Mesothelial cell of epicardium (in vitro differentiated cells): ENCODE measurements around the gene C11orf97. TPM values are rescaled to one million over a fixed set of nuclear protein-coding genes. Genes with fewer than 3 reads are reported as not detected.

Experiments used
- DNase-seq, 2 experiments: peaks; one replicate each; pipeline ENCODE4 v3.0.0; 2021; ENCODE audit warnings: low spot score in 2 of 2; ENCODE audit not compliant: unreplicated experiment in 2 of 2
- H3K27ac Mint-ChIP-seq: 2 replicates; pipeline ENCODE4 v1.8.0; 2021; ENCODE audit warnings: mixed read lengths
- H3K27me3 Mint-ChIP-seq: 2 replicates; pipeline ENCODE4 v1.8.0; 2021; ENCODE audit warnings: low read depth, mixed read lengths
- H3K36me3 Mint-ChIP-seq: 2 replicates; pipeline ENCODE4 v1.8.0; 2021; ENCODE audit warnings: mixed read lengths
- H3K4me1 Mint-ChIP-seq: 2 replicates; pipeline ENCODE4 v1.8.0; 2021; ENCODE audit warnings: mixed read lengths
- H3K4me3 Mint-ChIP-seq: 2 replicates; pipeline ENCODE4 v1.8.0; 2021; ENCODE audit warnings: mild to moderate bottlenecking, moderate library complexity, mixed read lengths
- H3K9me3 Mint-ChIP-seq: 2 replicates; pipeline ENCODE4 v1.8.0; 2021; ENCODE audit warnings: mixed read lengths
- total RNA-seq: library from RNA; stranded (reverse); gene quantifications from 3 replicates; pipeline ENCODE4 v1.2.1, GENCODE V29; 2021
- TF ChIP-seq, protein P1 (sequence below): fragments of 200-600 bp; sonication (generic); IDR thresholded peaks from one replicate; pipeline ENCODE4 v1.5.0; 2021; ENCODE audit warnings: antibody characterized with exemption; ENCODE audit not compliant: unreplicated experiment

The C11orf97 gene
- total RNA-seq, 1 donor from 2014 or later = not detected

DNA sequence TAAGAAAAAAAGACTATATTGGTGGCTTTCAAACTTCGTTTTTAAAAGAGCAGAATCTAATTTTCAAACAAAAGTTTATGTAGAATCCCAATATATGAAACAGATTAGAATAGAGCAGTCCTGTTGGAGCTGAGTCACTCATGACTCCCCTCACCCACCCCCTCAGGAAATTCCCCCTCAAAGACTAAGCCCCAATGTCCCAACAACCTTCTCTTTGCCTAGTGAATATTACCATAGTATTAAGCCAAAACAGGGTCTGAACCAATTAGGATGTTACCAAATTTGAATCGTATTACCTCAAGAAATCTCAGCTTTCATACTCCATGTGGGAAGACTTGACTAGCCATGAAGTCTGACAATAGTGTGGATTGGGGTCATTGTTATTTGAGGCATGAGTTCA lies 47.1 kb downstream of the C11orf97 start:
- TF ChIP-seq, protein P1, sequence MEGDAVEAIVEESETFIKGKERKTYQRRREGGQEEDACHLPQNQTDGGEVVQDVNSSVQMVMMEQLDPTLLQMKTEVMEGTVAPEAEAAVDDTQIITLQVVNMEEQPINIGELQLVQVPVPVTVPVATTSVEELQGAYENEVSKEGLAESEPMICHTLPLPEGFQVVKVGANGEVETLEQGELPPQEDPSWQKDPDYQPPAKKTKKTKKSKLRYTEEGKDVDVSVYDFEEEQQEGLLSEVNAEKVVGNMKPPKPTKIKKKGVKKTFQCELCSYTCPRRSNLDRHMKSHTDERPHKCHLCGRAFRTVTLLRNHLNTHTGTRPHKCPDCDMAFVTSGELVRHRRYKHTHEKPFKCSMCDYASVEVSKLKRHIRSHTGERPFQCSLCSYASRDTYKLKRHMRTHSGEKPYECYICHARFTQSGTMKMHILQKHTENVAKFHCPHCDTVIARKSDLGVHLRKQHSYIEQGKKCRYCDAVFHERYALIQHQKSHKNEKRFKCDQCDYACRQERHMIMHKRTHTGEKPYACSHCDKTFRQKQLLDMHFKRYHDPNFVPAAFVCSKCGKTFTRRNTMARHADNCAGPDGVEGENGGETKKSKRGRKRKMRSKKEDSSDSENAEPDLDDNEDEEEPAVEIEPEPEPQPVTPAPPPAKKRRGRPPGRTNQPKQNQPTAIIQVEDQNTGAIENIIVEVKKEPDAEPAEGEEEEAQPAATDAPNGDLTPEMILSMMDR = no peak
- Mint-ChIP-seq H3K9me3 (no peaks in the 10 kb centered on the region), H3K36me3 (no peaks in the 10 kb centered on the region), H3K4me1 (peaks cover 27% of the 10 kb centered on the region), H3K27ac (no peak overlapping the region), H3K27me3 (no peaks in the 10 kb centered on the region), H3K4me3 (no peak overlapping the region)
- no peak for DNase-seq

DNA sequence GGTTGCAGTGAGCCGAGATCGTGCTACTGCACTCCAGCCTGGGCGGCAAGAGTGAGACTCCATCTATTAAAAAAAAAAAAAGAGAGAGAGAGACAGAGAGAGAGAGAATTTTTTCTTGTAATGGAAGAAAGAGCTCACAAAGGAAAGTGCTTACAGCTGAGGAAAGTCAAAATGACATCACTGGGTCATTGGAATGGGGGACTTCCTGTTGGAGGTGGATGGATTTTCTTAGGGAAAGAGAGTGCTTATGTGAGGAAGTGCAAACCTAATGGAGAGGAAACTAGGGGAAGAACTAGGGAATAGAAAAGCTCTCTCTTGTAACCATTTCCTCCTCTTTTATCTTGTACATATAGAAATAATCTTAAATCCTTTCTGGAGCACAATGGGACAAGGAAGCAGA lies 48.6 kb downstream of the C11orf97 start:
- H3K9me3 Mint-ChIP-seq = no peaks in the 10 kb centered on the region
- H3K4me1 Mint-ChIP-seq = peaks cover 24% of the 10 kb centered on the region
- DNase-seq = no peak
- H3K4me3 Mint-ChIP-seq = no peak overlapping the region
- no peak overlapping the region for H3K27ac Mint-ChIP-seq
- H3K36me3 Mint-ChIP-seq = no peaks in the 10 kb centered on the region
- H3K27me3 Mint-ChIP-seq = no peaks in the 10 kb centered on the region
- TF ChIP-seq, protein P1 = no peak

DNA sequence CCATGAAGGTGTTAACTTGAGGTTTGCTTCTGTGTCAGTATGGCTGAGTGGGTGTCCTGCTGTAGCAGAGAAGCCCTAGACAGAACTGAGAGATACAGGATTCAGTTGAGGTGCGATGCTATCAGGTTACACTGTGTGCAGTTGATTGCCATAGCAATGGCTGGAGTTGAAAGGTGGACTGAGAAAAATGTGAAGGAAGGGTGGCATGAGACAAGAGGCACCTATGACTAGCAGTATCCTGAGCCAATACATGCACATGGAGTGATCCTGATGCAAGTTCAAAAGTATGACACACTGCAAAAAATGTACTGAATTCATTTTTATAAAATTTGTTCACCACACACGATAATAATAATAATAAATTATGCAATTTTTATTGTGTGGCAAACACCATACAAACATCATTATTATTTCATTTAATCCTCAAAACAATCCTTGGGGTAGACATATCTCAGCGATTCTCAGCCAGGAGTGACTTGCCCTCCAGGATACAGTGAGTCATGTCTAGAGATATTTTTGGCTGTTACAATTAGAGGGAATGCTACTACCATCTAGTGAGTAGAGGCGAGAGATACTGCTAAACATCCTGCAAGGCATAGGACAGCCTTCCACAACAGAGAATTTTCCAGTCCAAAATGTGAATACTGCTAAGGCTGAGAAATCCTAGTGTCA lies 51.1 kb downstream of the C11orf97 start:
- H3K27me3 Mint-ChIP-seq = no peaks in the 10 kb centered on the region
- H3K4me1 Mint-ChIP-seq = peaks cover 8% of the 10 kb centered on the region
- no peaks in the 10 kb centered on the region for H3K36me3 Mint-ChIP-seq
- TF ChIP-seq, protein P1 = no peak
- H3K9me3 Mint-ChIP-seq = no peaks in the 10 kb centered on the region
- DNase-seq = no peak
- no peak overlapping the region for H3K4me3 Mint-ChIP-seq
- peak overlapping the region; percentile 3 for H3K27ac Mint-ChIP-seq

DNA sequence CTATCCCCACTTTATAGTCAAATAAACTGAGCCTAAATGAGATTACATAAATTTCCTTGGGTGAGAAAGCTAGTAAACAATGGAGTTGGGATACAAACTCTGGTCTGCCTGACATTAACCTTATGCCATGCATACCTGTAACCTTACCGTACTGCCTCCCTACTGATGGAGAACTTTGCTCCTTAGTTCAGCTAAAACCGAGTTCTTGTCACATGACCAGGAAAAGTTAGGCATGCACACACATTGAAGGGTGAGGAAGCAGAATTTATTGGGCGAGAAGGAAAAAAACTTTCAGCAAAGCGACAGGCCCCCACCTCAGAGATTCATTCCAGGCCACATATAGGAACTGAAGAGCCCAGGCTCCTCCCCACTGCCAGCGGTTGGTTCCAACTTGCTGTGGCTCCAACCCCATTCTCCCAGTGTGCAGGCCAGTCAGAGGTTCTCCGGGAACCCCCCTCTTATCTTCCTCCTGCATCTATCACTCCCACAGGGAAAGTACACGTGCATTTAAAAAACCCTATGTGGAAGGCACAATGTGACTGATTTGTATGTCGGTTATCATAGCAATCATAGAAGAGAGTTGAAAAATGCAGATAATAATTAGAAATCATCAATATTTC lies 51.7 kb downstream of the C11orf97 start:
- H3K4me1 Mint-ChIP-seq = peaks cover 8% of the 10 kb centered on the region
- H3K27ac Mint-ChIP-seq = peak overlapping the region; percentile 23
- H3K27me3 Mint-ChIP-seq = no peaks in the 10 kb centered on the region
- H3K4me3 Mint-ChIP-seq = no peak overlapping the region
- DNase-seq = no peak
- H3K9me3 Mint-ChIP-seq = no peaks in the 10 kb centered on the region
- TF ChIP-seq, protein P1 = no peak
- no peaks in the 10 kb centered on the region for H3K36me3 Mint-ChIP-seq

DNA sequence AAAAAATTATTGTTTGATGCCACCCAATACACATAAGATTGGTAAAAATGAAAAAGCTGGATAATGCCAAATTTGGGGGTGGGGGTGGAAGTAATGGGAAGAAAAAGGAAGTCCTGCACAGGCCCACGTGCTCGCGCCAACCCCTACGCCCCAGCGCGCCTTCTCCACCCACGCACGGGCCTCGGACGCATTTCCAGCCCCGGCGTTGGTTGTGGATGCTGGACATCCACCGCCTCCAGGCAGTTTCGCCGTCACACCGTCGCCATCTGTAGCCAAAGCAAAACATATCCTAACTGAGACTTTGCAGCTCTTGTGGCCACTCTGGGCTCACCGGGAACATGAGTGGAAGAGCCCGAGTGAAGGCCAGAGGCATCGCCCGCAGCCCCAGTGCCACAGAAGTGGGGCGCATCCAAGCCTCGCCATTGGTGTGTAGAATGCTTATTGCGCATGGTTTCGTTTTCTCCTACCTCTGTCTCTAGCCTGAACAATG lies 55.0 kb downstream of the C11orf97 start, which contains the start of gene PIWIL4:
Gene PIWIL4, plus strand, starts transcription at position 188 of the 490 bp plus-strand sequence. Its CDS starts 151 bp downstream, at position 339.
- no peaks in the 10 kb centered on the region for H3K9me3 Mint-ChIP-seq
- no peaks in the 10 kb centered on the region for H3K36me3 Mint-ChIP-seq
- H3K27ac Mint-ChIP-seq = no peak within 1 kb of the TSS
- TF ChIP-seq, protein P1 = no peak
- DNase-seq = no peak
- no peak within 1 kb of the TSS for H3K4me3 Mint-ChIP-seq
- H3K27me3 Mint-ChIP-seq = no peaks in the 10 kb centered on the region
- peaks cover 8% of the 10 kb centered on the region for H3K4me1 Mint-ChIP-seq
